Left colon (tissue), 2 donors: Measurements from ENCODE around the gene EIF4G1. TPM values are rescaled to one million over a fixed set of nuclear protein-coding genes. Genes with fewer than 3 reads are reported as not detected.
A peak's percentile ranks its signal among the peaks of the same experiment; 100 is the strongest.
"Not testable (repeated sequence)": the region's sequence is repeated elsewhere in the genome, so short reads cannot be mapped to it uniquely, and the experiment has no call there.

Source experiments
- ATAC-seq: fragments of 200-7000 bp; cut with Tn5 transposase; one replicate; pipeline ENCODE4 v1.9.1; 2020; ENCODE audit warnings: mild to moderate bottlenecking, moderate library complexity
- DNase-seq, 2 donors: peaks; one replicate each; pipeline ENCODE4 v3.0.0-alpha.2; 2020
- intact Hi-C, 2 donors: fragments of 100-400 bp; cut with DNase I in 1 of 2; cut with micrococcal nuclease in 1 of 2; formaldehyde crosslinking; loops; one replicate each; pipeline versions ENCODE4 v1.11.2 to v1.14.0; 2022; cut with DNase I, micrococcal nuclease
- total RNA-seq, 2 donors: library from RNA; stranded (reverse); fragmentation: NEBNext Ultra II Directional; extraction: Animal tissue kit (Norgen Biotek cat#: 25700); gene quantifications; one replicate each; pipeline ENCODE4 v1.2.1, GENCODE V29; 2021
- donor health status: DM: no; HTN: no; CAD: no.
- donor health status: DM: yes; HTN: yes; CAD: no.

The EIF4G1 gene
- total RNA-seq, 2 donors from 2014 or later: 245 to 322 TPM

- DNase-seq: no peak
- intact Hi-C loops: no loop called here
Measured at GRCh38 chr3:184332370-184333090, 18.1 kb downstream of the EIF4G1 start.

DNA sequence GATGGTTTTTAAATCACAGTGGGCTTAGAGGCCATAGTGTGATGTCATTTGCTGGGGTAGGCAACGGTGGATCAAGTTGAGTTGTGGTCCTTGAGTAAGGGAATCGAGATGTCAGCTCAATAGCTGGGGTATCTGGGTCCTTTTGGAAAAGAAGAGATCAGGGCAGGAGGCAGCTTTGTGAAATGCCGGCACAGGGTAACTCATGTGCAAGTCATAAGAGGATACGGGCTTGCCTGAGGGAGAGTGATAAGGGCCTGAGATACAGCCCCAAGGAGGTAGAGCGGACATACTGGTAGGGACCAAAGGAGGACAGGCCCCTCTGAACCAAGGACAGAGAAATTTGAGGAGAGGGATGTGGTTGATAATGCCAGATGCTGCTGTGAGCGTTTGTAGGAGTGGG is 18.8 kb downstream of the EIF4G1 start:
- no peak for ATAC-seq
- DNase-seq: no peak
- intact Hi-C loops: no loop called here

More at GRCh38 chr3:184332370-184333090, 18.1 kb downstream of the EIF4G1 start:
- no peak for ATAC-seq

GRCh38 chr3:184333700-184334099 is 19.3 kb downstream of the EIF4G1 start:
- DNase-seq (no peak), ATAC-seq (no peak)
- intact Hi-C loops: no loop called here

- DNase-seq (no peak), ATAC-seq (no peak)
- intact Hi-C loops: no loop called here
Measured at GRCh38 chr3:184334470-184335158, 20.2 kb downstream of the EIF4G1 start.

GRCh38 chr3:184335291-184335660 is 20.9 kb downstream of the EIF4G1 start:
- DNase-seq: no peak
- intact Hi-C loops: no loop called here
- peak; percentile 8 for ATAC-seq

DNA sequence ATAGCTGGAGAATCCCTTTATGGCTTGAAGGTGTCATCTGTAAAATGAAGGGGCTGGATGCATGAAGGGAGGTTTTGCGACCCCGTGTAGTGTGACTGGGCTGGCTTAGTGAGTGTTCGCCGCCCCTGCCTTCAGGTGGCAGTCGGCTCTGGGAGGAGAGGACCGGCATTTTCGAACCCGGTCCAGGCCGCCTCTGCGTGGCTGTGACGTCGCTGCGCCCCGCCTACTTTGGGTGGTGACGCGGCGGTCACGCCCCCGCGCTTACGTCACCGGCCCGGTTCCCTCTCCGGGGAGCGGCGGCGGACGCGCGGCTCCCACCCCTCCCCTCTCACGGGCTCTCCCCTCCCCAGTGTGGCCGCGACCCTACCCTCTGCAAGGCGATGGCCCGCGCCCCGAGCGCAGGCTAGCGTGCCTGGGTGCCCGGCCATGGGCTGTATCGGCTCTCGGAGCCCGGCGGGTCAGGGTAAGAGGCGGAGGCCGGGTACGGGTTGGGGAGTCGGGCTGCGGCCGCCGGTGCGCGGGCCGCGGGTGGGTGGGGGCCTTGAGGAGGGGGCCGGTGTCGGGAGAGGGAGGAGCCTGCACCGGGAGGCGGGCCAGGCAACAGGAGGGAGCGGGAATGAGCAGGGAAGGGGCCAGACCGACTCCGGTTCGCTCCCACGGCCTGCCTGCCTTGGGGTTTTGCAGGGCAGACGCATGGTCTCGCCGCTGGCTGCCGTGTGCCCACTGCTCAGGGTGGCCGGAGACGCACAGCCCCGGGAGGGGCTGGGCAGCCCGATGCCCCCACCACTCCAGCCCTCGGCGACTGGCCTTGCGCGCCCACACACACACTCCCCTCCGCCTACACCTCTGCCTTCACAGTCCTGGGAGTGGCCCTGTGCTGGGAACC is 21.5 kb downstream of the EIF4G1 start:
- peak; percentile 78 to 94 for DNase-seq
- peak; percentile 87 for ATAC-seq
- intact Hi-C loops: no loop called here

DNA sequence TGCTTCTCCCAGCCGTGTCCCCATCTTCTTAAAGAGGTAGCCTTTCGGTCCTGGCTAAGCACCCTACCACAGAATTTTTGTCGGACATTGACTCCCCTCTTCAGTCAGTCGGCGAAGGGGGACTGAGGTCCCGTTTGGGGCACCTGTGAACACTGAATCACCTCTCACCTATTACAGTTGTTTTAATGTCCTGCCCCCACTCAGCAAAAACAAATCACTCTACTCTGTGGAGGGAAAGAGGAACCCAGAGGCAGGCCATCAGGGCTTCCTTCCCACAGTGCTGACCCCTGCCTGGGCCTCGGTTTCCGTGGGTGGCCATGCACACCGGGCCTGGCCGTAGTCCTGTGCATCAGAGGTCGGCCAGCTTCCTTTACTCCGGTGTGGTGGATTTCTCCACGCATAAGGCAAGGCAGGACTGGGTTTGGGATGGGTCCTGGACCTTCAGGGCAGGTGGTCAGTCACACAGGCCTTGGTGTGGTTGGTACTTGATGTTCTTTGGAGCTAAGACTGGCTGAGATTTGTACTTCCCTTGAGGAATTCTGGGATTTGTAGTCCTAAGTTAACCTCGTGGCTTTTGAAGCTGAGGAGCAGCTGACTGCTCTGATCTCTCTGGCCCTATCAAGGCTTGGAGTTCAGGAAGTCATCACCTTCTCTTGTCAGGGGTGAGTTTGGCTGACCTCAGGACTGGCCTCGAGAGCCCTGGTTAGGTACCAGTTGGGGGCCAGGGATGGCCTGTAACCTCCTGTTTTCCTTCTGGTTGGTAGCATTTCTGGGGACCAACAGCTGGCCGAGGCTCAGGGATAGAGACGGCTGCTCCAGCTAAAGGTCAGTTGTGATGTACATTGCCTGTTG is 22.4 kb downstream of the EIF4G1 start:
- intact Hi-C loops: no loop called here
- DNase-seq (peak in 1 of 2 donors; percentile 31), ATAC-seq (peak; percentile 27)

DNA sequence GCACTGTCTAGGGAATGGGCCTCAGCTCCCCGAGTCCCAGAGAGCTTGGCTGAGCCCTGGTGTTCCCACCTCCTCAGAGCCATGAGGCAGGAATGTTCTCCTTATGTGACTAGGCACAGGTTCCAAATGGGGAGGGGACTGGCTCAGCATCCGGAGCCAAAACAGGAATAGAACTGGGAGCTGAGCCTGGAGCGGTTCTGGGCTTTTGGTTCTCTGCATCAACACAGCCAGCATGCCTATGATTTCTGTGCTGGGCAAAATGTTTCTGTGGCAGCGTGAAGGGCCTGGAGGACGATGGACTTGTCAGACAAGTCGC is 23.0 kb downstream of the EIF4G1 start, which contains the start of gene FAM131A:
FAM131A (plus strand) TSS at position 202 of the 316 bp plus-strand sequence; CDS start at position 233, 31 bp downstream.
- DNase-seq (no peak), ATAC-seq (no peak)
- intact Hi-C loops: no loop called here

DNA sequence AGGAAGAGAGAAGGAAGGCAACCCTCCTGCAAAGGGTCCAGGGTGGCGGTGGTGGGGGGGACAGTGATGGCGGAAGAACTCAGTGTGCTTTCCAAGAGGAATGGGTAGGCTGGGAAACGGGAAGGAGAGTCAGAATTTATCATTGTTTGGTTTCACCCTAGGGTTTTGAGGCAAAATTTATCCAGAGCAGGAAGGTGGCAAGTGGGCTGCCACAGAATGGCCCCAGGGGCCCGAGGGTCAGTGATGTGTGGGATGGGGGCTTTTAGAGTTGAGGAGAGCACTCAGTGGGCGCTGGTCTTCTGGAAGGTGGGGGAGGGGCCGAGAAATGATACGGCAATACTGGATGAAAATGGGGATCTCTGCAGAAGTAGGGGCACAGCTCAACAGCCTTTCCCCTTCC is 23.6 kb downstream of the EIF4G1 start:
- intact Hi-C loops: no loop called here
- ATAC-seq (no peak), DNase-seq (no peak)

DNA sequence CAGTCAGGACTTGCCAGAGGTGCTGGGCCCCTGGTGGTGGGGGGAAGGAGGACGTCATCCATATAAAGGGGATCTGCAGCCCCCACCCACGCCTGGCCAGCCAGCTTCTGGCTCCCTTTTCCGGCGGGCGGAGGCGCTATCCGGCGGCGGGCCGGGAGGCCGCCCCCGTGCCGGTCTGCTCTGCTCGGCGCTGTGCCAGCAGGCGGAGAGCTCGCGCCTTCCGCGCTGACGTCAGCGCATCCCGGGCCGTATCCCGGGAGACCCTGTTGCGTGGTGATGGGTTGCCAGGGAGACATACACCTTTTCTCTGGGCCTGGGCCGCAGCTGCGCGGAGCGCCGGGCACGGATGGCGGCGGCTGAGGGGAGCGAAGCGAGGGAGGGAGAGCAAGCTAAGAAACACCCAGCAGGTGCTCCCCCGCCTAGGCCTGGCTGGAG is 24.1 kb downstream of the EIF4G1 start:
- DNase-seq (peak in 1 of 2 donors; percentile 52), ATAC-seq (no peak)
- intact Hi-C loops: no loop called here

- no peak for ATAC-seq
- intact Hi-C loops: no loop called here
- DNase-seq: no peak
Measured at GRCh38 chr3:184339001-184339400, 24.6 kb downstream of the EIF4G1 start.

- DNase-seq: not testable (repeated sequence)
Measured at GRCh38 chr3:184339451-184340135, 25.2 kb downstream of the EIF4G1 start.

GRCh38 chr3:184341925-184342324 is 27.5 kb downstream of the EIF4G1 start:
- intact Hi-C loops: no loop called here
- no peak for DNase-seq
- ATAC-seq: no peak

More at GRCh38 chr3:184339451-184340135, 25.2 kb downstream of the EIF4G1 start:
- intact Hi-C loops, ATAC-seq: not testable (repeated sequence)

DNA sequence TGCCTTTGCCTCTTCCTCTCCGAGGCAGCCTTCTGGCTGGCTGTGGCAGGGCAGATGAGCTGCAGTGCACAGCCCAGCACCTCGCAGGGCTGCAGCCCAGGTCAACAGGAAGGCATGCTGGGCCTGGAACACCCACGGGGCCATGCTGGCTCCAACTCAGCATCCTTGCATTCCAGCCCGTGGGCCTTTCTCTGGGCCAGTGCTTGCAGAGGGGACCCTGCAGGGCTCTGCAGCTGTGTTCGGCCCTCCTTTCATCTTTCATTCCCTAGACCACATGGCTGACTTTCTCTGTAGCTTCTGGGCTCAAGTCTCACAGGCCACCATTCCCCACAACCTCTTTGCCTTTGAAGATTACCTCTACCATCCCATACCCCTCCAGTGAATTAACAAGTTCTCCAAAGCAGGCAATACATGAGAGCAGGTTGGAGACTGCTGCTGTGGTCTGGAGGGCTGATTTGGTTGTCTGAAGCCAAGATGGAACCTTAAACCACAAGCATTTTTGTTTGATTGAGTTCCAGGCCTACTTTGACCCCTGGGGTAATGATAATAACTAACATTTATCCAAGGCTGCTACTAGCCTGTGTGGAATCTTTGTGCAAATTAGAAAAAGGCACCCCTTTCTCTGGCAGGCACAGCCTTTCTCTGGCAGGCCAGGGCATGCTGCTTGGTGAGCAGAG is 28.9 kb downstream of the EIF4G1 start:
- DNase-seq: no peak
- intact Hi-C loops: no loop called here
- ATAC-seq: no peak

GRCh38 chr3:184344579-184345316 is 30.3 kb downstream of the EIF4G1 start:
- intact Hi-C loops: no loop called here
- ATAC-seq (peak; percentile 1), DNase-seq (no peak)

GRCh38 chr3:184345317-184346144 is 31.1 kb downstream of the EIF4G1 start:
- peak; percentile 92 for ATAC-seq
- DNase-seq: peak; percentile 84 to 90
- intact Hi-C loops: no loop called here
